OCI-LY1 (cell line): ENCODE data around the gene ATP1B1.

Experiments
- H2AFZ ChIP-seq: fragments of 200-600 bp; sonication (generic), shearing (Covaris generic); 2 replicates; pipeline ENCODE4 v1.6.0; 2014; ENCODE audit warnings: antibody characterized with exemption, mild to moderate bottlenecking, low read length
- H3F3A ChIP-seq: fragments of 200-600 bp; sonication (generic), shearing (Covaris generic); 2 replicates; pipeline ENCODE4 v1.6.0; 2014; ENCODE audit warnings: mild to moderate bottlenecking, antibody characterized with exemption, low read length, moderate library complexity; ENCODE audit not compliant: insufficient read depth
- H3K27ac ChIP-seq: fragments of 200-600 bp; sonication (generic); 2 replicates; pipeline ENCODE4 v1.5.1; 2014; ENCODE audit warnings: low read length, mixed run types, mild to moderate bottlenecking, low read depth; ENCODE audit not compliant: poor library complexity, severe bottlenecking
- H3K27me3 ChIP-seq: fragments of 200-600 bp; sonication (generic); 2 replicates; pipeline ENCODE4 v1.6.0; 2014; ENCODE audit warnings: antibody characterized with exemption, mild to moderate bottlenecking, low read length, moderate library complexity; ENCODE audit not compliant: insufficient read depth
- H3K36me3 ChIP-seq: fragments of 200-600 bp; sonication (generic); 2 replicates; pipeline ENCODE4 v1.6.1; 2014; ENCODE audit warnings: mild to moderate bottlenecking, antibody characterized with exemption, low read length, moderate library complexity, mixed read lengths; ENCODE audit not compliant: insufficient read depth
- H3K4me1 ChIP-seq: fragments of 200-600 bp; sonication (generic); 2 replicates; pipeline ENCODE4 v1.5.1; 2014; ENCODE audit warnings: mild to moderate bottlenecking, low read length, moderate library complexity; ENCODE audit not compliant: insufficient read depth, severe bottlenecking
- H3K4me2 ChIP-seq: fragments of 200-600 bp; sonication (generic), shearing (Covaris generic); 2 replicates; pipeline ENCODE4 v1.6.1; 2014; ENCODE audit warnings: low read length
- H3K4me3 ChIP-seq: fragments of 200-600 bp; sonication (generic); 2 replicates; pipeline ENCODE4 v1.5.1; 2014; ENCODE audit warnings: low read length, low read depth, mild to moderate bottlenecking, mixed read lengths; ENCODE audit not compliant: poor library complexity, severe bottlenecking
- H3K79me2 ChIP-seq: fragments of 200-600 bp; shearing (Covaris generic); 2 replicates; pipeline ENCODE4 v1.6.1; 2016; ENCODE audit warnings: mixed run types, low read length, mixed read lengths; ENCODE audit not compliant: insufficient read depth
- H3K9ac ChIP-seq: fragments of 200-600 bp; sonication (generic), shearing (Covaris generic); 2 replicates; pipeline ENCODE4 v1.6.1; 2014; ENCODE audit warnings: mild to moderate bottlenecking, low read length, mixed read lengths
- H3K9me2 ChIP-seq: fragments of 200-600 bp; sonication (generic), shearing (Covaris generic); 2 replicates; pipeline ENCODE4 v1.6.1; 2014; ENCODE audit warnings: low read depth, mild to moderate bottlenecking, low read length, mixed read lengths
- H3K9me3 ChIP-seq: fragments of 200-600 bp; shearing (Covaris generic); 2 replicates; pipeline ENCODE4 v1.6.1; 2014; ENCODE audit warnings: low read length, mixed read lengths
- H4K20me1 ChIP-seq: fragments of 200-600 bp; sonication (generic), shearing (Covaris generic); 2 replicates; pipeline ENCODE4 v1.6.0; 2016; ENCODE audit warnings: mild to moderate bottlenecking, low read length; ENCODE audit not compliant: insufficient read depth
- CTCF ChIP-seq: fragments of 200-600 bp; sonication (generic), shearing (Covaris generic); IDR thresholded peaks from 2 replicates; pipeline ENCODE4 v1.5.1; 2017; ENCODE audit warnings: mild to moderate bottlenecking, antibody characterized with exemption, low read length, moderate library complexity, mixed read lengths
- EZH2 ChIP-seq: fragments of 200-600 bp; sonication (generic), shearing (Covaris generic); IDR thresholded peaks from 2 replicates; pipeline ENCODE4 v1.8.0; 2017; ENCODE audit warnings: borderline replicate concordance, mixed run types, mild to moderate bottlenecking, antibody characterized with exemption, low read length, moderate library complexity, mixed read lengths

The ATP1B1 gene

GRCh38 chr1:169099561-169099960, 6.9 kb upstream of the ATP1B1 start:
- no peaks in the 10 kb centered on the region for H3F3A ChIP-seq
- H3K4me1 ChIP-seq = no peaks in the 10 kb centered on the region
- H3K27ac ChIP-seq = no peak overlapping the region
- H3K36me3 ChIP-seq = no peaks in the 10 kb centered on the region
- no peak overlapping the region for H3K9ac ChIP-seq
- H2AFZ ChIP-seq = no peak overlapping the region
- H3K4me2 ChIP-seq = no peak overlapping the region
- H3K9me3 ChIP-seq = no peaks in the 10 kb centered on the region
- H3K27me3 ChIP-seq = peaks cover 7% of the 10 kb centered on the region; the same call in 1 of the 2 replicates
- no peaks in the 10 kb centered on the region for H3K79me2 ChIP-seq
- no peak overlapping the region for H3K4me3 ChIP-seq
- H3K9me2 ChIP-seq = no peaks in the 10 kb centered on the region
- no peaks in the 10 kb centered on the region for H4K20me1 ChIP-seq
- TF ChIP-seq EZH2 (no peak), CTCF (no peak)

GRCh38 chr1:169100208-169100607, 6.3 kb upstream of the ATP1B1 start:
- Histone ChIP-seq H3K4me2 (no peak overlapping the region), H3K4me1 (peaks cover 4% of the 10 kb centered on the region), H3K27me3 (peaks cover 1% of the 10 kb centered on the region; the same call in 1 of the 2 replicates), H3F3A (no peaks in the 10 kb centered on the region), H3K79me2 (no peaks in the 10 kb centered on the region), H3K9me2 (no peaks in the 10 kb centered on the region), H3K36me3 (no peaks in the 10 kb centered on the region), H3K9me3 (no peaks in the 10 kb centered on the region), H3K4me3 (no peak overlapping the region), H4K20me1 (no peaks in the 10 kb centered on the region), H2AFZ (no peak overlapping the region), H3K27ac (no peak overlapping the region), H3K9ac (no peak overlapping the region)
- TF ChIP-seq EZH2 = no peak
- no peak for TF ChIP-seq CTCF

- Histone ChIP-seq H3F3A (no peaks in the 10 kb centered on the region), H3K27me3 (no peaks in the 10 kb centered on the region), H3K27ac (no peak overlapping the region), H3K4me2 (no peak overlapping the region), H3K4me3 (no peak overlapping the region), H3K9ac (no peak overlapping the region), H3K79me2 (no peaks in the 10 kb centered on the region), H4K20me1 (no peaks in the 10 kb centered on the region), H3K9me3 (no peaks in the 10 kb centered on the region), H2AFZ (no peak overlapping the region), H3K9me2 (no peaks in the 10 kb centered on the region), H3K4me1 (peaks cover 8% of the 10 kb centered on the region), H3K36me3 (no peaks in the 10 kb centered on the region)
- no peak for TF ChIP-seq CTCF
Measured at GRCh38 chr1:169100651-169101088, 5.8 kb upstream of the ATP1B1 start.
